Heart left ventricle (tissue), 13 donors: ENCODE data around the gene NCF2.

Experiments
- POLR2A ChIP-seq, 2 donors: fragments of 450-650 bp; IDR thresholded peaks; one replicate each; pipeline ENCODE4 v1.6.1; 2017; ENCODE audit warnings: antibody characterized with exemption in 2 of 2, mild to moderate bottlenecking in 2 of 2, moderate library complexity in 2 of 2
- TF ChIP-seq, protein P1 (sequence below), 12 donors: fragments of 200-600 bp; sonication (generic) in 4 of 12; IDR thresholded peaks; one replicate each; pipeline versions ENCODE4 v1.5.0 to v1.8.0; 2018 to 2022; ENCODE audit warnings: antibody characterized with exemption in 12 of 12, mild to moderate bottlenecking in 5 of 12
- donor health status: ischemic (EF 13 %, LVEDD 7.1; RV severe dilation, severe dysfunction).
- donor health status: DM: no; HTN: yes; CAD: no.
- donor health status: DM: no; HTN: no; CAD: no.
- donor health status: ischemic (EF 25% LVEDD 6.9; RV normal size, moderate dysfunction).
- donor health status: ischemic (EF 25% LVEDD 5.7; RV mildly dilated, moderate dysfunction).
- donor health status: ischemic (EF 35%, LVEDD 5.7; RV mildly dilated, moderate dysfunction).
- donor health status: nonischemic (EF 11% LVEDD 7.7; RV severe dilation, severe dysfunction).
- donor health status: DM: yes; HTN: yes; CAD: no.
- donor health status: PGD.
- donor health status: ischemic (EF 29% LVEDD 5.4; RV normal size, mild dysfunction).
- donor health status: nonischemic (EF 23%, LVEDD 6.1; RV moderate dilation, normal function).

DNA sequence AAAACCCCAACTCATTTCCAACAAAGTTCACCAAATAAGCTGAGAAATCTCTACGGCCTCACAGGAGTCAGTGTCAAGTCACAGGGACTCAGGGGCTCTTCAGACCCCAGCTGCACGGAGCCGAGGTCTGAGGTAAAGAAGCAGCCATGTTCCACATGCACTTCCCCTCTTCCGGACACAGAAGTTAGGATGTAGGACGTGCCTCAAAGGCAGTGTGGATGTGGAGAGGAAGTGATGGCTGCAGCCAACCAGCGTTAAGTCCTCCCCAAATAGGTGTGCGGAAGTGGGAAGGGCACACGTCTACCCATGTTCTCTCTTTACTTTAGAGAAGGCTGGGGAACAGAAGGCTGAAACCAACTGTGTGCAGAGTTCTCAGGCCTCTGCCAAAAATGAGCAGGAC is 14.6 kb upstream of the NCF2 start:
- TF ChIP-seq, protein P1, sequence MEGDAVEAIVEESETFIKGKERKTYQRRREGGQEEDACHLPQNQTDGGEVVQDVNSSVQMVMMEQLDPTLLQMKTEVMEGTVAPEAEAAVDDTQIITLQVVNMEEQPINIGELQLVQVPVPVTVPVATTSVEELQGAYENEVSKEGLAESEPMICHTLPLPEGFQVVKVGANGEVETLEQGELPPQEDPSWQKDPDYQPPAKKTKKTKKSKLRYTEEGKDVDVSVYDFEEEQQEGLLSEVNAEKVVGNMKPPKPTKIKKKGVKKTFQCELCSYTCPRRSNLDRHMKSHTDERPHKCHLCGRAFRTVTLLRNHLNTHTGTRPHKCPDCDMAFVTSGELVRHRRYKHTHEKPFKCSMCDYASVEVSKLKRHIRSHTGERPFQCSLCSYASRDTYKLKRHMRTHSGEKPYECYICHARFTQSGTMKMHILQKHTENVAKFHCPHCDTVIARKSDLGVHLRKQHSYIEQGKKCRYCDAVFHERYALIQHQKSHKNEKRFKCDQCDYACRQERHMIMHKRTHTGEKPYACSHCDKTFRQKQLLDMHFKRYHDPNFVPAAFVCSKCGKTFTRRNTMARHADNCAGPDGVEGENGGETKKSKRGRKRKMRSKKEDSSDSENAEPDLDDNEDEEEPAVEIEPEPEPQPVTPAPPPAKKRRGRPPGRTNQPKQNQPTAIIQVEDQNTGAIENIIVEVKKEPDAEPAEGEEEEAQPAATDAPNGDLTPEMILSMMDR (IDR thresholded peaks at IDR 0.05), result no peak
- no peak for TF ChIP-seq POLR2A (IDR thresholded peaks at IDR 0.05)
